WI38 (cell line): ENCODE results near the gene DENND2A.
"Not testable (repeated sequence)": the region's sequence is repeated elsewhere in the genome, so short reads cannot be mapped to it uniquely, and the experiment has no call there.

ENCODE experiments used
- H3K4me3 ChIP-seq: 2 replicates; pipeline ENCODE4 v1.5.1; 2011; ENCODE audit warnings: low read depth, mild to moderate bottlenecking, control low read depth, low read length
- CTCF ChIP-seq: IDR thresholded peaks from 2 replicates; pipeline ENCODE4 v1.5.1; 2012; ENCODE audit warnings: low read depth, mild to moderate bottlenecking, control low read depth, low read length

The DENND2A gene

GRCh38 chr7:140621401-140622021 is 19.1 kb downstream of the DENND2A start:
- TF ChIP-seq CTCF: no peak
- H3K4me3 ChIP-seq: no peak overlapping the region

- H3K4me3 ChIP-seq: not testable (repeated sequence)
Measured at GRCh38 chr7:140619915-140620510, 20.6 kb downstream of the DENND2A start.

GRCh38 chr7:140619176-140619575 is 21.4 kb downstream of the DENND2A start:
- no peak for TF ChIP-seq CTCF
- no peak overlapping the region for H3K4me3 ChIP-seq

- no peak overlapping the region for H3K4me3 ChIP-seq
- TF ChIP-seq CTCF: no peak
Measured at GRCh38 chr7:140618306-140618705, 22.3 kb downstream of the DENND2A start.

GRCh38 chr7:140617081-140617480 is 23.5 kb downstream of the DENND2A start:
- TF ChIP-seq CTCF: no peak
- no peak overlapping the region for H3K4me3 ChIP-seq

GRCh38 chr7:140616328-140616727 is 24.3 kb downstream of the DENND2A start:
- no peak for TF ChIP-seq CTCF

GRCh38 chr7:140611641-140612040 is 29.0 kb downstream of the DENND2A start:
- no peak for TF ChIP-seq CTCF
- H3K4me3 ChIP-seq: no peak overlapping the region

More at GRCh38 chr7:140616328-140616727, 24.3 kb downstream of the DENND2A start:
- H3K4me3 ChIP-seq: no peak overlapping the region
